Measurements from ENCODE around the gene DISC1. TPM values are rescaled to one million over a fixed set of nuclear protein-coding genes. Genes with fewer than 3 reads are reported as not detected.
A peak's percentile ranks its signal among the peaks of the same experiment; 100 is the strongest.

The DISC1 gene
- total RNA-seq, 2 experiments from 2014 or later, result 4.8 to 5.0 TPM

- intact Hi-C loops (cut with micrococcal nuclease), result no loop called here
- CTCF ChIA-PET, result interaction anchor here (1.3 to 2.5 kb wide), 2 partner anchors 9 to 237 kb away, joined by 4 to 9 read pairs; no protein-coding TSS in a partner anchor
- Mint-ChIP-seq H3K4me3 (no peak overlapping the region), H3K4me1 (ENCODE audit: low read depth) (peaks cover 15% of the 10 kb centered on the region), H3K9me3 (no peaks in the 10 kb centered on the region), H3K36me3 (ENCODE audit: low read depth) (no peaks in the 10 kb centered on the region), H3K27ac (no peak overlapping the region), H3K27me3 (ENCODE audit: low read depth) (no peaks in the 10 kb centered on the region)
- no peak for DNase-seq
Observed at GRCh38 chr1:231594749-231595148, 31.8 kb upstream of the DISC1 start.

DNA sequence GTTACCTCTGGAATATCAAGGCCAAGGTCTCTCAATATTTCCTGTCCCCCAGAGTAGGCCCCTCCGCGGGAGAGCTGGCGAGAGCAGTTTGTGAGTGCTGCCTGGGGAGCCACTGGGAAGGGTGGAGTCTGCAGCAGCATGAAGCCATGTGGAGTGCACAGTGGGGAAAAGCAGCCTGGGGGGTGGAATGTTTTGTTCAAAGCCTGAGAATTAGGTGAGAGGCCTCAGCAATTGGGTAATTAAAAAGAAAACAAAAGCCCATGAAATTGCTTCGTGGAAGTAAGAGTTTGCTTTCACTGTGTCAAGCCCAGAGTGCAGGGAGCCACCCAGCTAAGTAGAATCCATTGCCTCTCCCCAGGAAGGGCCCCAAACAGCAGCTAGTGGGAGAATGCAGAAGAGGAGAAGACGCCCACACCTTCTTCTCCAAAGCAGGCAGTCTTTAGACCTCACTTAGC lies 30.2 kb upstream of the DISC1 start:
- H3K4me3 Mint-ChIP-seq, result no peak overlapping the region
- no peak for DNase-seq
- CTCF ChIA-PET, result interaction anchor here (1.4 to 2.5 kb wide), 2 partner anchors 176 to 239 kb away, joined by 3 to 9 read pairs; no protein-coding TSS in a partner anchor
- H3K27ac Mint-ChIP-seq, result no peak overlapping the region
- no peaks in the 10 kb centered on the region for H3K36me3 Mint-ChIP-seq (ENCODE audit: low read depth)
- intact Hi-C loops (cut with micrococcal nuclease), result no loop called here
- H3K27me3 Mint-ChIP-seq (ENCODE audit: low read depth), result no peaks in the 10 kb centered on the region
- no peaks in the 10 kb centered on the region for H3K9me3 Mint-ChIP-seq
- H3K4me1 Mint-ChIP-seq (ENCODE audit: low read depth), result peaks cover 13% of the 10 kb centered on the region

- no peak for DNase-seq
- intact Hi-C loops (cut with micrococcal nuclease), result no loop called here
- Mint-ChIP-seq H3K9me3 (no peaks in the 10 kb centered on the region), H3K4me1 (ENCODE audit: low read depth) (peaks cover 13% of the 10 kb centered on the region), H3K36me3 (ENCODE audit: low read depth) (no peaks in the 10 kb centered on the region), H3K27ac (no peak overlapping the region), H3K4me3 (no peak overlapping the region), H3K27me3 (ENCODE audit: low read depth) (no peaks in the 10 kb centered on the region)
- CTCF ChIA-PET, result interaction anchor here (1.3 kb wide), 1 partner anchor 241 kb away, joined by 3 read pairs; no protein-coding TSS in a partner anchor
Observed at GRCh38 chr1:231597971-231598370, 28.6 kb upstream of the DISC1 start.

GRCh38 chr1:231600458-231600976 lies 26.1 kb upstream of the DISC1 start:
- H3K36me3 Mint-ChIP-seq (ENCODE audit: low read depth), result no peaks in the 10 kb centered on the region
- H3K4me3 Mint-ChIP-seq, result no peak overlapping the region
- no peak overlapping the region for H3K27ac Mint-ChIP-seq
- no peaks in the 10 kb centered on the region for H3K27me3 Mint-ChIP-seq (ENCODE audit: low read depth)
- H3K4me1 Mint-ChIP-seq (ENCODE audit: low read depth), result peaks cover 19% of the 10 kb centered on the region
- H3K9me3 Mint-ChIP-seq, result no peaks in the 10 kb centered on the region
- CTCF ChIA-PET, result interaction anchor here (0.9 to 4.1 kb wide), 8 partner anchors 10 to 285 kb away, joined by 3 to 16 read pairs (median 5); partner anchors contain the start of genes EXOC8 and SPRTN
- DNase-seq, result no peak
- intact Hi-C loops (cut with micrococcal nuclease), result loop anchor here (5.0 to 10.0 kb wide), 2 partner anchors 207 to 686 kb away; no protein-coding TSS in a partner anchor

GRCh38 chr1:231601824-231602672 lies 24.5 kb upstream of the DISC1 start:
- peaks cover 8% of the 10 kb centered on the region for H3K4me1 Mint-ChIP-seq (ENCODE audit: low read depth)
- H3K36me3 Mint-ChIP-seq (ENCODE audit: low read depth), result no peaks in the 10 kb centered on the region
- no peak overlapping the region for H3K27ac Mint-ChIP-seq
- CTCF ChIA-PET, result interaction anchor here (1.0 to 4.1 kb wide), 8 partner anchors 9 to 266 kb away, joined by 3 to 16 read pairs (median 4); partner anchors contain the start of genes EXOC8 and SPRTN
- intact Hi-C loops (cut with micrococcal nuclease), result loop anchor here (5.0 to 10.0 kb wide), 2 partner anchors 205 to 687 kb away; no protein-coding TSS in a partner anchor
- no peaks in the 10 kb centered on the region for H3K27me3 Mint-ChIP-seq (ENCODE audit: low read depth)
- DNase-seq, result no peak
- H3K4me3 Mint-ChIP-seq, result no peak overlapping the region
- H3K9me3 Mint-ChIP-seq, result no peaks in the 10 kb centered on the region

GRCh38 chr1:231602673-231602984 lies 24.0 kb upstream of the DISC1 start:
- Mint-ChIP-seq H3K4me3 (no peak overlapping the region), H3K4me1 (ENCODE audit: low read depth) (peaks cover 8% of the 10 kb centered on the region), H3K27me3 (ENCODE audit: low read depth) (no peaks in the 10 kb centered on the region), H3K27ac (no peak overlapping the region), H3K36me3 (ENCODE audit: low read depth) (no peaks in the 10 kb centered on the region), H3K9me3 (no peaks in the 10 kb centered on the region)
- intact Hi-C loops (cut with micrococcal nuclease), result loop anchor here (5.0 to 10.0 kb wide), 2 partner anchors 205 to 688 kb away; no protein-coding TSS in a partner anchor
- no peak for DNase-seq
- CTCF ChIA-PET, result interaction anchor here (1.1 to 2.1 kb wide), 4 partner anchors 244 to 266 kb away, joined by 3 to 8 read pairs (median 4); partner anchors contain the start of genes EXOC8 and SPRTN

DNA sequence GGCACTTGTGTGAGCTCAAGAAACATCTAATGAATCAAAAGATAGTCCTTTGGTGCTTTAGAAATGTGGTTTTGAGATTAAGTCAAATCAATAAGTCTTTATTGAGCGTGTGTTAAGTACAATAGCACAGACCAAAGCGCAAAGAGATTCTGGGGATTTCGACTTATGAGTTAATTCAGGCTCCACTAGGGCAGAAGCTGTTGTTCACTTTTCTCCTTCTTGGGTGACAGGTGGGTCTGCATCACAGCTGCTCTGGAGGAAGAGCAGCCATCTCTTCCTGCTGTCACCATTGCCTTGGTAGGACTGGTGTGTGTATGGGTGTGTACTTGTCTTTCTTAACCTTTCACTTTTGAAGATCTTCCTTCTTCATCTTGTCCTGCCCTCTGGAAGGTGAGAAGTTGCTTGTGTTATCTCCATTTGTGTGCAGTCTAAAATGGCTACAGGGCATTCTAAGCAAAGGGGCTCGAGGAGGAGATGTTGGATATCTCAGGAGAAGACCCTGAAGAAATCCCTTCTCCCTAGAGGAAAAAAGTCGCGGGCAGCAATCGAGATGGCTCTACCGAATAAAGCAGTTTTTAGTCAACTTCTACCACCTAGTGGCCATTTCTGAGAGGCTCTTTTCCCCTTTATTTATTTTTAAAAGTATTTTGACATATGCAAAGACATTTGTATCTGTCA lies 22.9 kb upstream of the DISC1 start:
- peak; percentile 42 for DNase-seq
- Mint-ChIP-seq H3K4me3 (peak overlapping the region; percentile 85), H3K36me3 (ENCODE audit: low read depth) (no peaks in the 10 kb centered on the region), H3K4me1 (ENCODE audit: low read depth) (peaks cover 8% of the 10 kb centered on the region), H3K27ac (peak overlapping the region; percentile 74), H3K9me3 (no peaks in the 10 kb centered on the region), H3K27me3 (ENCODE audit: low read depth) (no peaks in the 10 kb centered on the region)
- intact Hi-C loops (cut with micrococcal nuclease), result loop anchor here (1.0 to 10.0 kb wide), 6 partner anchors 204 to 689 kb away; partner anchors contain the start of gene SPRTN
- CTCF ChIA-PET, result interaction anchor here (0.6 to 1.7 kb wide), 14 partner anchors 8 to 288 kb away, joined by 3 to 10 read pairs (median 4); partner anchors contain the start of gene SPRTN

- intact Hi-C loops (cut with micrococcal nuclease), result loop anchor here (1.0 to 10.0 kb wide), 6 partner anchors 203 to 689 kb away; partner anchors contain the start of gene SPRTN
- H3K4me3 Mint-ChIP-seq, result no peak overlapping the region
- peaks cover 8% of the 10 kb centered on the region for H3K4me1 Mint-ChIP-seq (ENCODE audit: low read depth)
- no peaks in the 10 kb centered on the region for H3K36me3 Mint-ChIP-seq (ENCODE audit: low read depth)
- H3K27ac Mint-ChIP-seq, result no peak overlapping the region
- CTCF ChIA-PET, result interaction anchor here (1.0 to 1.7 kb wide), 4 partner anchors 8 to 242 kb away, joined by 4 to 10 read pairs (median 6); no protein-coding TSS in a partner anchor
- no peaks in the 10 kb centered on the region for H3K9me3 Mint-ChIP-seq
- H3K27me3 Mint-ChIP-seq (ENCODE audit: low read depth), result no peaks in the 10 kb centered on the region
- no peak for DNase-seq
Observed at GRCh38 chr1:231604276-231604621, 22.3 kb upstream of the DISC1 start.

- H3K36me3 Mint-ChIP-seq (ENCODE audit: low read depth), result no peaks in the 10 kb centered on the region
- H3K9me3 Mint-ChIP-seq, result no peaks in the 10 kb centered on the region
- intact Hi-C loops (cut with micrococcal nuclease), result loop anchor here (10.0 kb wide), 1 partner anchor 691 kb away; no protein-coding TSS in a partner anchor
- DNase-seq, result no peak
- peaks cover 8% of the 10 kb centered on the region for H3K4me1 Mint-ChIP-seq (ENCODE audit: low read depth)
- no peaks in the 10 kb centered on the region for H3K27me3 Mint-ChIP-seq (ENCODE audit: low read depth)
- H3K27ac Mint-ChIP-seq, result no peak overlapping the region
- H3K4me3 Mint-ChIP-seq, result no peak overlapping the region
- CTCF ChIA-PET, result interaction anchor here (0.7 to 3.2 kb wide), 7 partner anchors 11 to 289 kb away, joined by 3 to 13 read pairs (median 4); partner anchors contain the start of genes EXOC8 and SPRTN
Observed at GRCh38 chr1:231605149-231606100, 21.2 kb upstream of the DISC1 start.

- DNase-seq, result no peak
- Mint-ChIP-seq H3K27me3 (ENCODE audit: low read depth) (no peaks in the 10 kb centered on the region), H3K36me3 (ENCODE audit: low read depth) (no peaks in the 10 kb centered on the region), H3K27ac (no peak overlapping the region), H3K9me3 (no peaks in the 10 kb centered on the region), H3K4me3 (no peak overlapping the region), H3K4me1 (ENCODE audit: low read depth) (peaks cover 20% of the 10 kb centered on the region)
- CTCF ChIA-PET, result interaction anchor here (0.6 to 3.2 kb wide), 3 partner anchors 249 to 940 kb away, joined by 3 to 13 read pairs (median 4); no protein-coding TSS in a partner anchor
- intact Hi-C loops (cut with micrococcal nuclease), result loop anchor here (10.0 kb wide), 1 partner anchor 692 kb away; no protein-coding TSS in a partner anchor
Observed at GRCh38 chr1:231606712-231607111, 19.9 kb upstream of the DISC1 start.

- Mint-ChIP-seq H3K27me3 (ENCODE audit: low read depth) (no peaks in the 10 kb centered on the region), H3K36me3 (ENCODE audit: low read depth) (peaks cover 11% of the 10 kb centered on the region), H3K4me3 (no peak overlapping the region), H3K9me3 (peaks cover 14% of the 10 kb centered on the region), H3K27ac (no peak overlapping the region), H3K4me1 (ENCODE audit: low read depth) (peaks cover 46% of the 10 kb centered on the region)
- CTCF ChIA-PET, result no interaction called here
- no peak for DNase-seq
- intact Hi-C loops (cut with micrococcal nuclease), result loop anchor here (5.0 kb wide), 1 partner anchor 638 kb away; no protein-coding TSS in a partner anchor
Observed at GRCh38 chr1:231610388-231610787, 16.2 kb upstream of the DISC1 start.
